Adrenal gland (tissue), 5 donors: ENCODE data around the gene DST.

Source experiments
- CTCF ChIP-seq, 6 experiments: fragments of 450-650 bp in 4 of 6; fragments of 200-600 bp in 2 of 6; sonication (generic) in 1 of 6; IDR thresholded peaks; 1 replicate in 5 of 6; 2 replicates in 1 of 6; pipeline versions ENCODE4 v1.5.1 to v1.8.0; 2016 to 2021; ENCODE audit warnings: antibody characterized with exemption in 6 of 6, mild to moderate bottlenecking in 2 of 6, moderate library complexity in 1 of 6
- POLR2A ChIP-seq, 2 donors: fragments of 450-650 bp; IDR thresholded peaks; one replicate each; pipeline ENCODE4 v1.6.1; 2017; ENCODE audit warnings: antibody characterized with exemption in 2 of 2, mild to moderate bottlenecking in 2 of 2, moderate library complexity in 1 of 2
- donor health status: DM: no; HTN: no; CAD: no.

- no peak for TF ChIP-seq CTCF (IDR thresholded peaks at IDR 0.05)
- TF ChIP-seq POLR2A (IDR thresholded peaks at IDR 0.05) = no peak
Observed at GRCh38 chr6:56424064-56424463, 218.6 kb downstream of the DST start.
